ENCODE measurements around the gene GRB10. TPM values are rescaled to one million over a fixed set of nuclear protein-coding genes. Genes with fewer than 3 reads are reported as not detected.
"Not testable (repeated sequence)": the region's sequence is repeated elsewhere in the genome, so short reads cannot be mapped to it uniquely, and the experiment has no call there.

Gene GRB10
- total RNA-seq, 4 donors from 2014 or later = 3.5 to 35.1 (median 9.2) TPM

- TF ChIP-seq POLR2A (IDR thresholded peaks at IDR 0.05) = no peak
- TF ChIP-seq, protein P1, sequence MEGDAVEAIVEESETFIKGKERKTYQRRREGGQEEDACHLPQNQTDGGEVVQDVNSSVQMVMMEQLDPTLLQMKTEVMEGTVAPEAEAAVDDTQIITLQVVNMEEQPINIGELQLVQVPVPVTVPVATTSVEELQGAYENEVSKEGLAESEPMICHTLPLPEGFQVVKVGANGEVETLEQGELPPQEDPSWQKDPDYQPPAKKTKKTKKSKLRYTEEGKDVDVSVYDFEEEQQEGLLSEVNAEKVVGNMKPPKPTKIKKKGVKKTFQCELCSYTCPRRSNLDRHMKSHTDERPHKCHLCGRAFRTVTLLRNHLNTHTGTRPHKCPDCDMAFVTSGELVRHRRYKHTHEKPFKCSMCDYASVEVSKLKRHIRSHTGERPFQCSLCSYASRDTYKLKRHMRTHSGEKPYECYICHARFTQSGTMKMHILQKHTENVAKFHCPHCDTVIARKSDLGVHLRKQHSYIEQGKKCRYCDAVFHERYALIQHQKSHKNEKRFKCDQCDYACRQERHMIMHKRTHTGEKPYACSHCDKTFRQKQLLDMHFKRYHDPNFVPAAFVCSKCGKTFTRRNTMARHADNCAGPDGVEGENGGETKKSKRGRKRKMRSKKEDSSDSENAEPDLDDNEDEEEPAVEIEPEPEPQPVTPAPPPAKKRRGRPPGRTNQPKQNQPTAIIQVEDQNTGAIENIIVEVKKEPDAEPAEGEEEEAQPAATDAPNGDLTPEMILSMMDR (IDR thresholded peaks at IDR 0.05) = no peak
- WGBS, 2 donors = 63 to 69% methylated on average over 2 of the region's 2 CpGs
- Histone ChIP-seq H3K27ac (no peak overlapping the region), H3K27me3 (no peaks in the 10 kb centered on the region), H3K36me3 (no peaks in the 10 kb centered on the region), H3K4me3 (no peak overlapping the region), H3K4me1 (peaks cover 0 to 32% (median 0%) of the 10 kb centered on the region in 3 donors), H3K9me3 (no peaks in the 10 kb centered on the region)
- no peak for DNase-seq
- intact Hi-C loops (cut with DNase I) = no loop called here
These were observed 39.7 kb downstream of the GRB10 start for GRCh38 chr7:50743016-50743415.

- intact Hi-C loops (cut with DNase I) = no loop called here
- no peaks in the 10 kb centered on the region for H3K27me3 ChIP-seq
- WGBS, 2 donors = 48 to 63% methylated on average over 3 to 4 of the region's 4 CpGs
- no peak for TF ChIP-seq POLR2A (IDR thresholded peaks at IDR 0.05)
- TF ChIP-seq, protein P1 (IDR thresholded peaks at IDR 0.05) = no peak
- no peaks in the 10 kb centered on the region for H3K36me3 ChIP-seq
- DNase-seq = no peak
- no peaks in the 10 kb centered on the region for H3K9me3 ChIP-seq
- H3K4me3 ChIP-seq = no peak overlapping the region
- no peak overlapping the region for H3K27ac ChIP-seq
- H3K4me1 ChIP-seq = peaks cover 0 to 32% (median 0%) of the 10 kb centered on the region in 3 donors
These were observed 40.3 kb downstream of the GRB10 start for GRCh38 chr7:50742401-50742800.

- TF ChIP-seq, protein P1 (IDR thresholded peaks at IDR 0.05) = no peak
- TF ChIP-seq POLR2A (IDR thresholded peaks at IDR 0.05) = no peak
- Histone ChIP-seq H3K36me3 (no peaks in the 10 kb centered on the region), H3K4me1 (peaks cover 0 to 20% (median 0%) of the 10 kb centered on the region in 3 donors), H3K27ac (peak overlapping the region in 1 of 4 donors; percentile 3), H3K9me3 (no peaks in the 10 kb centered on the region), H3K4me3 (no peak overlapping the region), H3K27me3 (no peaks in the 10 kb centered on the region)
- no peak for DNase-seq
- 70 to 78% methylated on average over 7 of the region's 7 CpGs for WGBS, 2 donors
- intact Hi-C loops (cut with DNase I) = no loop called here
These were observed 42.8 kb downstream of the GRB10 start for GRCh38 chr7:50739744-50740435.

- DNase-seq = no peak
- WGBS, 2 donors = 42 to 45% methylated on average over 3 of the region's 3 CpGs
- Histone ChIP-seq H3K27ac (no peak overlapping the region), H3K9me3 (no peaks in the 10 kb centered on the region), H3K4me3 (no peak overlapping the region), H3K27me3 (no peaks in the 10 kb centered on the region), H3K36me3 (no peaks in the 10 kb centered on the region), H3K4me1 (peaks cover 0 to 20% (median 0%) of the 10 kb centered on the region in 3 donors)
- TF ChIP-seq, protein P1 (IDR thresholded peaks at IDR 0.05) = no peak
- TF ChIP-seq POLR2A (IDR thresholded peaks at IDR 0.05) = no peak
- intact Hi-C loops (cut with DNase I) = no loop called here
These were observed 43.8 kb downstream of the GRB10 start for GRCh38 chr7:50738932-50739331.

DNA sequence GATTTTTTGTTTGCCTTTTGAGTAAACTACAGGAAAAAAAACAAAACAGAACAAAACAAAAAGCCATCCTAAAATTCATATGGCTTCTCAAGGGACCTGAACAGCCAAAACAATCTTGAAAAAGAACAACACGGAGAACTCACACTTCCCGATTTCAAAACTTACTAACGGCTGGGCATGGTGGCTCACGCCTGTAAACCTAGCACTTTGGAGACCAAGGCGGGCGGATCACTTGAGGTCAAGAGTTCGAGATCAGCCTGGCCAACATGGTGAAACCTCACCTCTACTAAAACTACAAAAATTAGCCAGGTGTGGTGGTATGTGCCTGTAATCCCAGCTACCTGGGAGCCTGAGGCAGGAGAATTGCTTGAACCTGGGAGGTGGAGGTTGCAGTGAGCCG, 46.9 kb downstream of the GRB10 start:
- H3K9me3 ChIP-seq; H3K36me3 ChIP-seq; H3K4me3 ChIP-seq; intact Hi-C loops (cut with DNase I); H3K27me3 ChIP-seq; DNase-seq; H3K27ac ChIP-seq: not testable (repeated sequence)
- peaks cover 0 to 24% (median 0%) of the 10 kb centered on the region in 3 donors for H3K4me1 ChIP-seq
- WGBS, 2 donors = 88 to 90% methylated on average over 8 of the region's 8 CpGs
